ENCODE measurements around the gene WNT7B.

The WNT7B gene

GRCh38 chr22:45915841-45916240 lies 61.1 kb downstream of the WNT7B start:
- no peak for DNase-seq (ENCODE audit: low spot score)
- TF ChIP-seq CTCF (IDR thresholded peaks at IDR 0.05; ENCODE audit: extremely low read depth, missing control alignments), result no peak

GRCh38 chr22:45915151-45915550 lies 61.8 kb downstream of the WNT7B start:
- DNase-seq (ENCODE audit: low spot score), result no peak

GRCh38 chr22:45914309-45914708 lies 62.7 kb downstream of the WNT7B start:
- TF ChIP-seq CTCF (IDR thresholded peaks at IDR 0.05; ENCODE audit: extremely low read depth, missing control alignments), result no peak
- no peak for DNase-seq (ENCODE audit: low spot score)

More at GRCh38 chr22:45915151-45915550, 61.8 kb downstream of the WNT7B start:
- TF ChIP-seq CTCF (IDR thresholded peaks at IDR 0.05; ENCODE audit: extremely low read depth, missing control alignments), result no peak

- no peak for DNase-seq (ENCODE audit: low spot score)
- no peak for TF ChIP-seq CTCF (IDR thresholded peaks at IDR 0.05; ENCODE audit: extremely low read depth, missing control alignments)
Measured at GRCh38 chr22:45912910-45913309, 64.1 kb downstream of the WNT7B start.

GRCh38 chr22:45911601-45912271 lies 65.2 kb downstream of the WNT7B start:
- TF ChIP-seq CTCF (IDR thresholded peaks at IDR 0.05; ENCODE audit: extremely low read depth, missing control alignments), result no peak
- no peak for DNase-seq (ENCODE audit: low spot score)

- no peak for DNase-seq (ENCODE audit: low spot score)
Measured at GRCh38 chr22:45910928-45911467, 66.0 kb downstream of the WNT7B start.

More at GRCh38 chr22:45910928-45911467, 66.0 kb downstream of the WNT7B start:
- TF ChIP-seq CTCF (IDR thresholded peaks at IDR 0.05; ENCODE audit: extremely low read depth, missing control alignments), result no peak

Measured in GM20000 (cell line).